SK-N-SH treated with all-trans-retinoic acid at 6 μM for 48 hours (cell line): ENCODE data around the gene TLR4.

Source experiments
- ATAC-seq: fragments of 200-7000 bp; cut with Tn5 transposase; 3 replicates; pipeline ENCODE4 v1.9.1; 2020; ENCODE audit warnings: mild to moderate bottlenecking, moderate library complexity
- ARNTL ChIP-seq: fragments of 450-650 bp; formaldehyde crosslinking; IDR thresholded peaks from 2 replicates; pipeline ENCODE4 v1.5.0; 2020; ENCODE audit warnings: low read depth, mild to moderate bottlenecking, moderate library complexity, borderline replicate concordance
- BACH2 ChIP-seq: fragments of 250-450 bp; sonication (Bioruptor Pico); IDR thresholded peaks from 2 replicates; pipeline ENCODE4 v1.9.0; 2021; ENCODE audit warnings: mild to moderate bottlenecking, borderline replicate concordance
- CSDC2 ChIP-seq: fragments of 250-450 bp; sonication (Bioruptor Pico); IDR thresholded peaks from 2 replicates; pipeline ENCODE4 v1.5.0; 2020; ENCODE audit warnings: mild to moderate bottlenecking, moderate library complexity
- ESRRG ChIP-seq: fragments of 250-450 bp; sonication (Bioruptor Pico); IDR thresholded peaks from 2 replicates; pipeline ENCODE4 v1.6.1; 2021; ENCODE audit warnings: mild to moderate bottlenecking
- GLIS3 ChIP-seq: fragments of 250-450 bp; sonication (Bioruptor Pico); IDR thresholded peaks from 2 replicates; pipeline ENCODE4 v1.5.0; 2020; ENCODE audit warnings: mild to moderate bottlenecking, moderate library complexity
- ISL1 ChIP-seq: fragments of 250-450 bp; sonication (Bioruptor Pico); IDR thresholded peaks from 2 replicates; pipeline ENCODE4 v2.1.2; 2022; ENCODE audit warnings: mild to moderate bottlenecking, moderate library complexity
- OSR1 ChIP-seq: fragments of 250-450 bp; sonication (Bioruptor Pico); IDR thresholded peaks from 2 replicates; pipeline ENCODE4 v1.8.0; 2022; ENCODE audit warnings: moderate library complexity, mild to moderate bottlenecking, inconsistent platforms
- PPARA ChIP-seq: fragments of 250-450 bp; sonication (Bioruptor Pico); IDR thresholded peaks from 2 replicates; pipeline ENCODE4 v1.5.0; 2020; ENCODE audit warnings: mild to moderate bottlenecking, borderline replicate concordance
- RARB ChIP-seq: fragments of 250-450 bp; sonication (Bioruptor Pico); IDR thresholded peaks from 2 replicates; pipeline ENCODE4 v1.8.0; 2021; ENCODE audit warnings: mild to moderate bottlenecking, moderate library complexity
- SNAI2 ChIP-seq: fragments of 250-450 bp; sonication (Bioruptor Pico); IDR thresholded peaks from 2 replicates; pipeline ENCODE4 v1.5.0; 2020; ENCODE audit warnings: mild to moderate bottlenecking, moderate library complexity
- TOX ChIP-seq: fragments of 250-450 bp; sonication (Bioruptor Pico); IDR thresholded peaks from 2 replicates; pipeline ENCODE4 v1.8.0; 2021; ENCODE audit warnings: mild to moderate bottlenecking, moderate library complexity, borderline replicate concordance
- ZC3H10 ChIP-seq: fragments of 250-450 bp; sonication (Bioruptor Pico); IDR thresholded peaks from 2 replicates; pipeline ENCODE4 v1.5.1; 2021; ENCODE audit warnings: mild to moderate bottlenecking, moderate library complexity
- ZFP3 ChIP-seq: fragments of 250-450 bp; sonication (Bioruptor Pico); IDR thresholded peaks from 2 replicates; pipeline ENCODE4 v1.5.0; 2020; ENCODE audit warnings: mild to moderate bottlenecking, moderate library complexity
- ZFP30 ChIP-seq: fragments of 450-650 bp; formaldehyde crosslinking; IDR thresholded peaks from 2 replicates; pipeline ENCODE4 v1.5.0; 2022; ENCODE audit warnings: mild to moderate bottlenecking, moderate library complexity
- ZNF565 ChIP-seq: fragments of 450-650 bp; formaldehyde crosslinking; conservative IDR thresholded peaks from 2 replicates; pipeline ENCODE4 v1.5.0; 2020; ENCODE audit warnings: low read depth, mild to moderate bottlenecking, moderate library complexity
- ZNF8 ChIP-seq: fragments of 450-650 bp; formaldehyde crosslinking; IDR thresholded peaks from 2 replicates; pipeline ENCODE4 v1.5.0; 2020; ENCODE audit warnings: mild to moderate bottlenecking, moderate library complexity
- TF ChIP-seq, protein P1 (sequence below): fragments of 250-450 bp; sonication (Bioruptor Pico); IDR thresholded peaks from 2 replicates; pipeline ENCODE4 v1.5.1; 2020; ENCODE audit warnings: low read depth, mild to moderate bottlenecking, moderate library complexity
- TF ChIP-seq, protein P2 (sequence below): fragments of 250-450 bp; sonication (Bioruptor Pico); IDR thresholded peaks from 2 replicates; pipeline ENCODE4 v1.5.1; 2021; ENCODE audit warnings: mild to moderate bottlenecking, moderate library complexity
- TF ChIP-seq, protein P3 (sequence below): fragments of 250-450 bp; sonication (Bioruptor Pico); IDR thresholded peaks from 2 replicates; pipeline ENCODE4 v1.5.0; 2020; ENCODE audit warnings: mild to moderate bottlenecking, moderate library complexity
- TF ChIP-seq, protein P4 (sequence below): fragments of 250-450 bp; sonication (Bioruptor Pico); IDR thresholded peaks from 2 replicates; pipeline ENCODE4 v1.8.0; 2021; ENCODE audit warnings: low read depth, mild to moderate bottlenecking, moderate library complexity, borderline replicate concordance
- TF ChIP-seq, protein P5 (sequence below): fragments of 250-450 bp; sonication (Bioruptor Pico); IDR thresholded peaks from 2 replicates; pipeline ENCODE4 v1.8.0; 2020; ENCODE audit warnings: mild to moderate bottlenecking, moderate library complexity, borderline replicate concordance

The TLR4 gene

DNA sequence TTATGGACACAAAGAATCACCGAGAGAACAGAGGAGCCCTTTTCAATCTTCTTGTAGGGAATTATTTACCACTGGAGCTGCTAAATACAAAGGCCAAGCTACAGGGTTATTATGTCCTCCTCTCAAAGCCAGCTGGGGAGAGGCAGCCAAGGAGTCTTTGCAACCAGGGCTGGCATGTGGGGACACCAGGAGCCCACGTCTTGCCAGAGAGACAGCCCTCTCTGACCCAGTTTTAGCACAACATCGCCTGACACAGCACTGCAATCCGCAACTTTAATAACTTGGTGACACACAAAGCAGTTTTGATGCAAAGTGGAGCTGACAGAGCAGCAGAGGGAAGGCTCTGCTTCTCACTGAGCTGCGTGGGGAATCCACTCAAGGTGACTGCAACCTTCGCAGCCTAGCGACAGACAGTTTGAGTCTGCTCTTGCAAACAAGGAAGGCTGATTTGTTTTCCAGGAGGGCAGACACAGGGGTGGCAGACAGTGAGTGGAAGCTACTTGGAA lies 33.6 kb downstream of the TLR4 start (continued):
- no peak for TF ChIP-seq ZFP3 (CRISPR knock-in tag)
- TF ChIP-seq CSDC2 (CRISPR knock-in tag), result no peak
- TF ChIP-seq, all 23 proteins: peak for 0

DNA sequence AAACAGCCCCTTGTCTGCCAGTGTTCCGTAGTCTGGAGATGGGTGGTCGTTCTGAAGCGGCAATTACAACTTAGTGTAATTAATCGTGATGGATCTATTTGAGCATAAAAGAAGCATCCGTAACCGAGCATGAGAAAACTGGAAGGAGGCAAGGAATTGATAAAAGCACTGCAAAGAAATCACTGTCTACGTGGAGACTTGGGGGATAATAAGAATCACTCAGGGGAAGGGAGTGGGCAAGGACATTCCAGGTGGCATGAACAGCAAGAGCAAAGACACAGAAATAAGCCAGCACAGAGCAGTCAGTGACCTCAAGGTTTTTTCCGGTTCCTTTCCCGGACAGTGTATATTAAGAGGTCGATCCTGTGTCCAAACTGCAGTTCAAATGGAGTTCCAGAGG lies 35.0 kb downstream of the TLR4 start:
- ATAC-seq, result no peak
- TF ChIP-seq, protein P1, sequence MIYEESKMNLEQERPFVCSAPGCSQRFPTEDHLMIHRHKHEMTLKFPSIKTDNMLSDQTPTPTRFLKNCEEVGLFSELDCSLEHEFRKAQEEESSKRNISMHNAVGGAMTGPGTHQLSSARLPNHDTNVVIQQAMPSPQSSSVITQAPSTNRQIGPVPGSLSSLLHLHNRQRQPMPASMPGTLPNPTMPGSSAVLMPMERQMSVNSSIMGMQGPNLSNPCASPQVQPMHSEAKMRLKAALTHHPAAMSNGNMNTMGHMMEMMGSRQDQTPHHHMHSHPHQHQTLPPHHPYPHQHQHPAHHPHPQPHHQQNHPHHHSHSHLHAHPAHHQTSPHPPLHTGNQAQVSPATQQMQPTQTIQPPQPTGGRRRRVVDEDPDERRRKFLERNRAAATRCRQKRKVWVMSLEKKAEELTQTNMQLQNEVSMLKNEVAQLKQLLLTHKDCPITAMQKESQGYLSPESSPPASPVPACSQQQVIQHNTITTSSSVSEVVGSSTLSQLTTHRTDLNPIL, result no peak
- TF ChIP-seq, protein P2, sequence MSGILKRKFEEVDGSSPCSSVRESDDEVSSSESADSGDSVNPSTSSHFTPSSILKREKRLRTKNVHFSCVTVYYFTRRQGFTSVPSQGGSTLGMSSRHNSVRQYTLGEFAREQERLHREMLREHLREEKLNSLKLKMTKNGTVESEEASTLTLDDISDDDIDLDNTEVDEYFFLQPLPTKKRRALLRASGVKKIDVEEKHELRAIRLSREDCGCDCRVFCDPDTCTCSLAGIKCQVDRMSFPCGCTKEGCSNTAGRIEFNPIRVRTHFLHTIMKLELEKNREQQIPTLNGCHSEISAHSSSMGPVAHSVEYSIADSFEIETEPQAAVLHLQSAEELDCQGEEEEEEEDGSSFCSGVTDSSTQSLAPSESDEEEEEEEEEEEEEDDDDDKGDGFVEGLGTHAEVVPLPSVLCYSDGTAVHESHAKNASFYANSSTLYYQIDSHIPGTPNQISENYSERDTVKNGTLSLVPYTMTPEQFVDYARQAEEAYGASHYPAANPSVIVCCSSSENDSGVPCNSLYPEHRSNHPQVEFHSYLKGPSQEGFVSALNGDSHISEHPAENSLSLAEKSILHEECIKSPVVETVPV, result no peak
- no peak for TF ChIP-seq SNAI2 (CRISPR knock-in tag)
- TF ChIP-seq OSR1, result no peak
- no peak for TF ChIP-seq GLIS3 (CRISPR knock-in tag)
- no peak for TF ChIP-seq ZNF565 (CRISPR knock-in tag)
- TF ChIP-seq BACH2 (CRISPR knock-in tag), result no peak
- no peak for TF ChIP-seq ZC3H10
- TF ChIP-seq CSDC2 (CRISPR knock-in tag), result no peak

DNA sequence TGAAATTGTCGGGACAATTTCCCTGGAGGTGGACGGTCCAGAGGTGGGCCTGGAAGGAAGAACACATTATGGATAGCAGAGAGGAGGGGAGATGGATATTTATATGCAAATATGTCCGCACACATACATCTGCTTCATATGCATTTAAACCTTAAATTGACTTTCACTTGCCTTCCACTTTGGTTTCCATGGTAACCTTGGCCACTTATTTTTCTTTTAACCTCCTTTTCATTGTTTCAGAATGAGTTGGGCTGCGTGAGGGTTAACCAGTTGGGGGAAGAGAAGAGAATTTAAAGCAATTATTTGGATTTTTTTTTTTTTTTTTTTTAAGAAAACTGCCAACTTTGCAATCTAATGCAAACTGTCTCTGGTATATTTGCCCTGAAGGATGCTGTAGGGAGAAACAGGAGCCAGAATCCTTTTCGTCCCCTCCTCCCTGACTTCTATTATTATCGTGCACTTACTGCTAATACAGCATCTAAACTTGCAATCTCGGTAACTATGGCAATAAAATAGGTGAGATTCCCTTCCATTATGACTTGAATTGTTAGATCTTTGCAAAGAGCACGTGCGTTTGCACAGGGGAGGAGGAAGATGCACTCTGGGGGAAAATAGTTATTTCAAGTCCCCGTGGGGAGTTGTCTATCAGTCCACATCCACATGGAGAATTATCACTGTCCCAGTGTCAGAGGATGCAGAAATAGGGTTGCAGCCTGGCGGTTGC lies 35.6 kb downstream of the TLR4 start:
- no peak for ATAC-seq
- TF ChIP-seq, protein P3, sequence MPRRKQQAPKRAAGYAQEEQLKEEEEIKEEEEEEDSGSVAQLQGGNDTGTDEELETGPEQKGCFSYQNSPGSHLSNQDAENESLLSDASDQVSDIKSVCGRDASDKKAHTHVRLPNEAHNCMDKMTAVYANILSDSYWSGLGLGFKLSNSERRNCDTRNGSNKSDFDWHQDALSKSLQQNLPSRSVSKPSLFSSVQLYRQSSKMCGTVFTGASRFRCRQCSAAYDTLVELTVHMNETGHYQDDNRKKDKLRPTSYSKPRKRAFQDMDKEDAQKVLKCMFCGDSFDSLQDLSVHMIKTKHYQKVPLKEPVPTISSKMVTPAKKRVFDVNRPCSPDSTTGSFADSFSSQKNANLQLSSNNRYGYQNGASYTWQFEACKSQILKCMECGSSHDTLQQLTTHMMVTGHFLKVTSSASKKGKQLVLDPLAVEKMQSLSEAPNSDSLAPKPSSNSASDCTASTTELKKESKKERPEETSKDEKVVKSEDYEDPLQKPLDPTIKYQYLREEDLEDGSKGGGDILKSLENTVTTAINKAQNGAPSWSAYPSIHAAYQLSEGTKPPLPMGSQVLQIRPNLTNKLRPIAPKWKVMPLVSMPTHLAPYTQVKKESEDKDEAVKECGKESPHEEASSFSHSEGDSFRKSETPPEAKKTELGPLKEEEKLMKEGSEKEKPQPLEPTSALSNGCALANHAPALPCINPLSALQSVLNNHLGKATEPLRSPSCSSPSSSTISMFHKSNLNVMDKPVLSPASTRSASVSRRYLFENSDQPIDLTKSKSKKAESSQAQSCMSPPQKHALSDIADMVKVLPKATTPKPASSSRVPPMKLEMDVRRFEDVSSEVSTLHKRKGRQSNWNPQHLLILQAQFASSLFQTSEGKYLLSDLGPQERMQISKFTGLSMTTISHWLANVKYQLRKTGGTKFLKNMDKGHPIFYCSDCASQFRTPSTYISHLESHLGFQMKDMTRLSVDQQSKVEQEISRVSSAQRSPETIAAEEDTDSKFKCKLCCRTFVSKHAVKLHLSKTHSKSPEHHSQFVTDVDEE (CRISPR knock-in tag), result no peak
- TF ChIP-seq ZNF8 (CRISPR knock-in tag) (no peak), ISL1 (no peak), CSDC2 (CRISPR knock-in tag) (no peak), ARNTL (CRISPR knock-in tag) (no peak), ZNF565 (CRISPR knock-in tag) (no peak), PPARA (no peak), ESRRG (CRISPR knock-in tag) (no peak)
- TF ChIP-seq, protein P1, result no peak
- TF ChIP-seq, protein P4, sequence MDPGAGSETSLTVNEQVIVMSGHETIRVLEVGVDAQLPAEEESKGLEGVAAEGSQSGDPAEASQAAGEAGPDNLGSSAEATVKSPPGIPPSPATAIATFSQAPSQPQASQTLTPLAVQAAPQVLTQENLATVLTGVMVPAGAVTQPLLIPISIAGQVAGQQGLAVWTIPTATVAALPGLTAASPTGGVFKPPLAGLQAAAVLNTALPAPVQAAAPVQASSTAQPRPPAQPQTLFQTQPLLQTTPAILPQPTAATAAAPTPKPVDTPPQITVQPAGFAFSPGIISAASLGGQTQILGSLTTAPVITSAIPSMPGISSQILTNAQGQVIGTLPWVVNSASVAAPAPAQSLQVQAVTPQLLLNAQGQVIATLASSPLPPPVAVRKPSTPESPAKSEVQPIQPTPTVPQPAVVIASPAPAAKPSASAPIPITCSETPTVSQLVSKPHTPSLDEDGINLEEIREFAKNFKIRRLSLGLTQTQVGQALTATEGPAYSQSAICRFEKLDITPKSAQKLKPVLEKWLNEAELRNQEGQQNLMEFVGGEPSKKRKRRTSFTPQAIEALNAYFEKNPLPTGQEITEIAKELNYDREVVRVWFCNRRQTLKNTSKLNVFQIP (CRISPR knock-in tag), result no peak
- TF ChIP-seq, all 23 proteins: peak for 0

DNA sequence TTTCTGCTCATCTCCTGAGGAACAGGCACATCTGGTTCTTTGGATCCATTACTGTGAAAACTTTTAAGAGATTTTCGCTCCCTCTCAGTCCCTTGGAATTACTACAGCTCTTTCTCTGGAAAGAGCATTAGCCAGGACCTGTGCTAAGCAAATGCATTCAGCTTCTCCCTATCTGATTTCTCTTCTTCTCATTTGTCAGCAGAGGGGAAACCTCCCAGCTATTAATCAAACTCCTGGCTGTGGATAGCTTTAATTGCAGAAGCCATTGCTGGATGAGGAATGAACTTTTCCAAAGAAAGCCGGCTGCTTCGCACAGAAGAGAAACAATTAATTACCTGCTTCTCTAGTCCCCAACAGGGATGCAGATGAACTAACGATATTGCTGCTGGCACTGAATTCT lies 37.9 kb downstream of the TLR4 start:
- TF ChIP-seq TOX (CRISPR knock-in tag), result no peak
- TF ChIP-seq ZFP30 (CRISPR knock-in tag), result no peak
- no peak for TF ChIP-seq RARB
- TF ChIP-seq SNAI2 (CRISPR knock-in tag), result no peak
- no peak for TF ChIP-seq ARNTL (CRISPR knock-in tag)
- TF ChIP-seq BACH2 (CRISPR knock-in tag), result no peak
- no peak for TF ChIP-seq ESRRG (CRISPR knock-in tag)
- TF ChIP-seq, protein P5, sequence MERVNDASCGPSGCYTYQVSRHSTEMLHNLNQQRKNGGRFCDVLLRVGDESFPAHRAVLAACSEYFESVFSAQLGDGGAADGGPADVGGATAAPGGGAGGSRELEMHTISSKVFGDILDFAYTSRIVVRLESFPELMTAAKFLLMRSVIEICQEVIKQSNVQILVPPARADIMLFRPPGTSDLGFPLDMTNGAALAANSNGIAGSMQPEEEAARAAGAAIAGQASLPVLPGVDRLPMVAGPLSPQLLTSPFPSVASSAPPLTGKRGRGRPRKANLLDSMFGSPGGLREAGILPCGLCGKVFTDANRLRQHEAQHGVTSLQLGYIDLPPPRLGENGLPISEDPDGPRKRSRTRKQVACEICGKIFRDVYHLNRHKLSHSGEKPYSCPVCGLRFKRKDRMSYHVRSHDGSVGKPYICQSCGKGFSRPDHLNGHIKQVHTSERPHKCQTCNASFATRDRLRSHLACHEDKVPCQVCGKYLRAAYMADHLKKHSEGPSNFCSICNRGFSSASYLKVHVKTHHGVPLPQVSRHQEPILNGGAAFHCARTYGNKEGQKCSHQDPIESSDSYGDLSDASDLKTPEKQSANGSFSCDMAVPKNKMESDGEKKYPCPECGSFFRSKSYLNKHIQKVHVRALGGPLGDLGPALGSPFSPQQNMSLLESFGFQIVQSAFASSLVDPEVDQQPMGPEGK (CRISPR knock-in tag), result no peak
- TF ChIP-seq, all 23 proteins: peak for 0
- no peak for ATAC-seq
